HG03432 (cell line): ENCODE data around the gene LHFPL3.
A peak's percentile ranks its signal among the peaks of the same experiment; 100 is the strongest.

Source experiments
- ATAC-seq: cut with Tn5 transposase; IDR thresholded peaks from one replicate; pipeline ENCODE4 v1.9.1; 2021; ENCODE audit warnings: mild to moderate bottlenecking, moderate library complexity; ENCODE audit not compliant: unreplicated experiment

LHFPL3 gene

GRCh38 chr7:104826135-104826534, 497.7 kb downstream of the LHFPL3 start:
- ATAC-seq = no peak

GRCh38 chr7:104836976-104837375, 508.6 kb downstream of the LHFPL3 start:
- no peak for ATAC-seq

- ATAC-seq = peak; percentile 70
Measured at GRCh38 chr7:104838537-104839299, 510.3 kb downstream of the LHFPL3 start.

GRCh38 chr7:104839842-104840241, 511.4 kb downstream of the LHFPL3 start:
- no peak for ATAC-seq

- no peak for ATAC-seq
Measured at GRCh38 chr7:104841798-104842197, 513.4 kb downstream of the LHFPL3 start.

GRCh38 chr7:104843198-104843597, 514.8 kb downstream of the LHFPL3 start:
- ATAC-seq = no peak

GRCh38 chr7:104845557-104845956, 517.2 kb downstream of the LHFPL3 start:
- no peak for ATAC-seq

GRCh38 chr7:104846731-104847130, 518.3 kb downstream of the LHFPL3 start:
- no peak for ATAC-seq

- peak; percentile 58 for ATAC-seq
Measured at GRCh38 chr7:104848138-104848990, 520.0 kb downstream of the LHFPL3 start.

- no peak for ATAC-seq
Measured at GRCh38 chr7:104850374-104850773, 522.0 kb downstream of the LHFPL3 start.

- no peak for ATAC-seq
Measured at GRCh38 chr7:104851268-104851667, 522.9 kb downstream of the LHFPL3 start.

GRCh38 chr7:104852386-104852785, 524.0 kb downstream of the LHFPL3 start:
- no peak for ATAC-seq

GRCh38 chr7:104855861-104856260, 527.5 kb downstream of the LHFPL3 start:
- no peak for ATAC-seq

GRCh38 chr7:104857458-104858425, 529.3 kb downstream of the LHFPL3 start:
- peak; percentile 81 for ATAC-seq

- no peak for ATAC-seq
Measured at GRCh38 chr7:104859754-104860426, 531.5 kb downstream of the LHFPL3 start.

GRCh38 chr7:104861729-104862390, 533.5 kb downstream of the LHFPL3 start:
- ATAC-seq = no peak

- ATAC-seq = no peak
Measured at GRCh38 chr7:104862719-104863118, 534.3 kb downstream of the LHFPL3 start.

- peak; percentile 56 for ATAC-seq
Measured at GRCh38 chr7:104873401-104873800, 545.0 kb downstream of the LHFPL3 start.

GRCh38 chr7:104878577-104878976, 550.2 kb downstream of the LHFPL3 start:
- ATAC-seq = peak; percentile 89

- peak; percentile 18 for ATAC-seq
Measured at GRCh38 chr7:104883248-104883717, 554.9 kb downstream of the LHFPL3 start.
